LNCaP clone FGC (cell line): ENCODE measurements around the gene DENND6B.

ENCODE experiments used
- DNase-seq: peaks from one replicate; pipeline ENCODE4 v3.0.0-alpha.2; 2011; ENCODE audit warnings: low read depth
- H3K4me3 ChIP-seq: 2 replicates; pipeline ENCODE4 v1.5.1; 2011; ENCODE audit warnings: mild to moderate bottlenecking, low read depth, low read length, control low read depth
- TF ChIP-seq, protein P1 (sequence below): IDR thresholded peaks from 2 replicates; pipeline ENCODE4 v1.5.1; 2012; ENCODE audit warnings: mild to moderate bottlenecking; ENCODE audit not compliant: control insufficient read depth, insufficient read depth; ENCODE audit errors: extremely low read depth

DENND6B gene

DNA sequence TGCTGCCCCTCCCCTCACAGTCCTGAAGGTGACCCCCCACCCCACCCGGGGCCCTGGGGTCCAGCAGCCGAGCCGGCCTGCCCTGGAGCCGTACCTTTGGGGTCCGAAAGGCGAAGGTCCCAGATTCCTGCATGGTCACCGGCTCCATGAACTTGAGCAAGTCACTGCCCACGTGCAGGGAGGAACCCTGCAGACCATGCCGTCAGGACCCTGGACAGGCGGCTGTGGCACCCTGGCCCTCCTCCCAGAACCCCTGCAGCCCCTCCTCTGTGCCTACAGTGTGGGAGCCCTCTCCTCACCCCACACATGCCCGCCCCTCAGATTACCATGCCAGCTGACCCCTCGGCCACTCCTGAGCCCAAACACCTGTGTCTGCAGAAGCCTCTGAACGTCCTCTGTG lies 42.3 kb downstream of the DENND6B start:
- TF ChIP-seq, protein P1, sequence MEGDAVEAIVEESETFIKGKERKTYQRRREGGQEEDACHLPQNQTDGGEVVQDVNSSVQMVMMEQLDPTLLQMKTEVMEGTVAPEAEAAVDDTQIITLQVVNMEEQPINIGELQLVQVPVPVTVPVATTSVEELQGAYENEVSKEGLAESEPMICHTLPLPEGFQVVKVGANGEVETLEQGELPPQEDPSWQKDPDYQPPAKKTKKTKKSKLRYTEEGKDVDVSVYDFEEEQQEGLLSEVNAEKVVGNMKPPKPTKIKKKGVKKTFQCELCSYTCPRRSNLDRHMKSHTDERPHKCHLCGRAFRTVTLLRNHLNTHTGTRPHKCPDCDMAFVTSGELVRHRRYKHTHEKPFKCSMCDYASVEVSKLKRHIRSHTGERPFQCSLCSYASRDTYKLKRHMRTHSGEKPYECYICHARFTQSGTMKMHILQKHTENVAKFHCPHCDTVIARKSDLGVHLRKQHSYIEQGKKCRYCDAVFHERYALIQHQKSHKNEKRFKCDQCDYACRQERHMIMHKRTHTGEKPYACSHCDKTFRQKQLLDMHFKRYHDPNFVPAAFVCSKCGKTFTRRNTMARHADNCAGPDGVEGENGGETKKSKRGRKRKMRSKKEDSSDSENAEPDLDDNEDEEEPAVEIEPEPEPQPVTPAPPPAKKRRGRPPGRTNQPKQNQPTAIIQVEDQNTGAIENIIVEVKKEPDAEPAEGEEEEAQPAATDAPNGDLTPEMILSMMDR = no peak
- no peak overlapping the region for H3K4me3 ChIP-seq
- DNase-seq = no peak

DNA sequence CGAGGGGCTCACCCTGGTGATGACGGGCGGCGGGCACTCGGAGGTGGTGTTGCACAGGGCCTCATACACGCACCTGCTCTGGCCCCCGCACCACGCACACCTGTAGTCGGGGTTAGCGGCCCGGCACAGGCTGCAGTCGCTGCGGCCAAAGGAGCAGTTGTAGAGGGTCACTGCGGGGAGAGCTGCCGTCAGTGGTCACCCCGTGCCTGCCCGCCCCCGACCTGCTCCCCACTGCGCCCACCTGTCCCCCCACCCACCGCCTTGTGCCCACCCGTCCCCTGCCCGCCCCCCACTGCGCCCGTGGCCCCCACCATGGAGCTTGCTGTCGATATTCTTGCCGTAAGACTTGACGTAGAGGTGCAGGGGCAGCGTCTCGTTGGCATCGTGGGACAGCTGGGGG lies 43.0 kb downstream of the DENND6B start:
- no peak for DNase-seq
- no peak overlapping the region for H3K4me3 ChIP-seq
- TF ChIP-seq, protein P1 = no peak

DNA sequence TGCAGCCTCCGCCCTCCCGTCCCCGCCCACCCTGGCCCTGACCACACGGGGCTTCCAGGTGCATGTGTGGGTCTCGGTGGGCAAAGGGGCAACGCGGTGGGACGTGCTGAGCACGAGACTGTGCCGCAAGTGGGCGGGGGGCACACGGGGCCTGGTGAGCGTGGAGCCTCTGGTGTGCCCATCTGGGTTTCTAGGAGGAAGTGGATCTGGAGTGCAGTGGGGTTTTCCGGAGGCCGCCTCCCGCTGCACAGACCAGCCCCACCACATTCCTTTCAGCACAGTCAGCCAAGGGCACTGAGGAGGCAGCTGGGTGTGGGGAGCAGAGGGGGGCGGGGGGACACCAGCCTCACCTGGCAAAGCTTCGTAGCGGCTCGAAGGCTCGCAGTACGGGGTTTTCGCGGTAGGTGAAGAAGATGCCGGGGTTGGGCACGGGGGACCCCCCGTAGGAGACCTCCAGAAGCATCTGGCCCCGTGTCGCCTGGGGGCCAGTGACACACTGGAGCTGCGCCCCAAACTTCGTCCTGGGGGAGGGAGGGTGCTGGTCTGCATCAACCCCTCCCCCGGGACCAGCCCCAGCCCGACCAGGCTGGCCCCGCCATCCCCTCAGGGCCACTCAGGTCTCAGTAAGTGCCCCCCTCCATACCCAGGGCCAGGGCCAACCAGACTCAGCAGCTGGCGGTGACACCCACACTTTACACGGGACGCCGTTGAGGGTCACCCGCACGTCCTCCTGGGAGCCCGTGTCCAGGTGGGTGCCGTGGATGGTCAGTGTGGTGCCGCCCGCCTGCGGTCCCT lies 44.3 kb downstream of the DENND6B start:
- DNase-seq = no peak
- TF ChIP-seq, protein P1 = no peak
- no peak overlapping the region for H3K4me3 ChIP-seq

DNA sequence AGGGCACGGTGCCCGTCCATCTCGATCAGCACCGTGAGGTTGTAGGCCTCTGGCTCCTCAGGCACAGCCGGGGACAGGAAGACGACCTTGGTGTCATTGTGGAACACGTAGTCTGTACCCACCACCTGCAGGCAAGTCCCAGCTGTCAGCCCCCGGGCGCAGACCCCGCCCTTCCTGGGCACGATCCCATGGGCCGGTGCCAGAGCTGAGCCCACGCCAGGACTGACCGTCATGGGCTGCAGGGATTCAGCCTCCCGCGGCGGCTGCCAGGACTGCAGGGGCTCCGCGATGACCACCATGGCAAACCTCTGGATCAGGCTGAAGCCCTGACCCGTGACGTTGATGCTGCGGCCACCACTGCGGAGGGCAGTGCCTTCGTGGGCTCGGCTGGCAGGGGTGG lies 44.9 kb downstream of the DENND6B start:
- TF ChIP-seq, protein P1 = no peak
- no peak for DNase-seq
- H3K4me3 ChIP-seq = no peak overlapping the region

DNA sequence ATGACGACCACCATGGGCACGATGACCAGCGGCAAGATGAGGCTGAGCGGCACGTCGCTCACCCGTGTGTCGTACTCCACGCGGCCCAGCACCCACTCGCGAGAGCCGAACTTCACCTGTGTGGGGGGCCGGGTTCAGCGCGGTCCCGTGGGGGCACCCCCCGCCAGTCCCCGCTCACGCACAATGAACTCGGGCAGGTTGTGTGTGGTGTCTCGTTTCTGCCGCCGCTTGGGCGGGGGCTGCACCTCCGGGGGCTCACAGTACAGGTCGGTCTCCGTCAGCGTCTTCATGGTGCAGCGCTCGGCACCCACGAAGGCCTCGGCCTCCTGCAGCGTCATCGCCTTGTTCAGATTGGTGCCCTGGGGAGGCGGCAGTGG lies 45.4 kb downstream of the DENND6B start:
- no peak for DNase-seq
- no peak overlapping the region for H3K4me3 ChIP-seq
- TF ChIP-seq, protein P1 = no peak

DNA sequence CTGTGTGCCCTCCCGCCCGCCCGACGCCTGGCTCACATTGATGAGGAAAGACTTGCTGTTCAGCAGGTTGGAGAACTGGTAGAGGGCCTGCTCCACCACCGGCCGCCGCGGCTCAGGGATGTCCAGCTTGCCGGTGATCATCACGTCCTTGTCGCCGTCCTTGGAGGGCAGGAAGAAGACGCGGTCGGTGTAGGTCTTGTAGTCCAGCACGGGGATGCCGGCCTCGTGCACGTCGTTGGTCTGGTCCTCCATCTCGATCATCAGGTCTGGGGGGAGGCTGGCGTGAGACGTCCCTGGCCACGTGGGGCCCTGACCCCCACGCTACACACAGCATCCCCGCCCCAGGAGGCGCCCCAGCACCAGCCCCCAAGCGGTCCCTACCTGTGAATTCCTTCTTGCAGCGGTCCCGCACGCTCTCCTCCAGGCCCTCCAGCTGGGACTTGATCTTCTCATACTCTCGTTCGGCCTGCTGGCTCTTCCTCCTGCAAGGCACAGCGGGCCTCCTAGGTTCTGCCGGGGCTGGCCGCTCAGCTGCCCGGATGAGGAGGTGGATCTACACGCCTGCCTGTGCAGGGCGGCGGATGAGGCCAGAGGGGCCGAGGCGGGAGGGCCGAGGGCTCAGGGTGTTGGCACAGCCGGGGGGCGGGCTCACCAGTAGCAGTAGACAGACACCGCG lies 46.0 kb downstream of the DENND6B start:
- no peak for DNase-seq
- TF ChIP-seq, protein P1 = no peak
- H3K4me3 ChIP-seq = no peak overlapping the region
